HCT116 (cell line): ENCODE measurements around the gene ZNF346.

ENCODE experiments used
- CEBPB ChIP-seq: IDR thresholded peaks from 2 replicates; pipeline ENCODE4 v1.6.1; 2012; ENCODE audit warnings: low read depth
- EZH2 ChIP-seq: fragments of 200-600 bp; sonication (generic); IDR thresholded peaks from 2 replicates; pipeline ENCODE4 v1.6.1; 2017; ENCODE audit warnings: antibody characterized with exemption, mixed run types
- EZH2phosphoT487 ChIP-seq: fragments of 200-600 bp; IDR thresholded peaks from 2 replicates; pipeline ENCODE4 v1.6.1; 2018; ENCODE audit warnings: antibody characterized with exemption, borderline replicate concordance
- JUND ChIP-seq: IDR thresholded peaks from 2 replicates; pipeline ENCODE4 v1.6.1; 2012
- MAX ChIP-seq: IDR thresholded peaks from 2 replicates; pipeline ENCODE4 v1.6.1; 2012
- POLR2A ChIP-seq: IDR thresholded peaks from 2 replicates; pipeline ENCODE4 v1.7.0; 2011; ENCODE audit warnings: borderline replicate concordance; ENCODE audit not compliant: insufficient read depth, insufficient read length; ENCODE audit errors: extremely low read depth
- POLR2AphosphoS5 ChIP-seq: IDR thresholded peaks from 2 replicates; pipeline ENCODE4 v1.6.1; 2011; ENCODE audit warnings: mild to moderate bottlenecking, low read depth, low read length, moderate library complexity
- RAD21 ChIP-seq: IDR thresholded peaks from 2 replicates; pipeline ENCODE4 v1.6.1; 2012; ENCODE audit warnings: low read depth, mild to moderate bottlenecking
- SIN3A ChIP-seq: IDR thresholded peaks from 2 replicates; pipeline ENCODE4 v1.6.1; 2012; ENCODE audit warnings: low read depth
- SRF ChIP-seq: IDR thresholded peaks from 2 replicates; pipeline ENCODE4 v1.6.1; 2012; ENCODE audit warnings: low read depth
- ZNF274 ChIP-seq: fragments of 200-500 bp; sonication (Bioruptor generic); IDR thresholded peaks from 2 replicates; pipeline ENCODE4 v1.6.1; 2014; ENCODE audit warnings: mild to moderate bottlenecking, low read depth, low read length, inconsistent platforms
- TF ChIP-seq, protein P1 (sequence below), 3 experiments: fragments of 200-600 bp in 1 of 3; sonication (generic) in 1 of 3; IDR thresholded peaks in 2 of 3; conservative IDR thresholded peaks in 1 of 3; 2 replicates each; pipeline ENCODE4 v1.5.1; 2012 to 2017; ENCODE audit warnings: low read depth in 2 of 3, low read length in 2 of 3, antibody characterized with exemption in 1 of 3, borderline replicate concordance in 1 of 3, control low read depth in 1 of 3, mild to moderate bottlenecking in 1 of 3, mixed read lengths in 1 of 3, mixed run types in 1 of 3, moderate library complexity in 1 of 3; ENCODE audit not compliant: insufficient read depth in 1 of 3

- TF ChIP-seq JUND (no peak), RAD21 (peak; percentile 78), CEBPB (no peak), POLR2A (no peak), ZNF274 (no peak), SRF (no peak), EZH2phosphoT487 (no peak), SIN3A (no peak), EZH2 (no peak), MAX (no peak), POLR2AphosphoS5 (no peak)
- TF ChIP-seq, protein P1, sequence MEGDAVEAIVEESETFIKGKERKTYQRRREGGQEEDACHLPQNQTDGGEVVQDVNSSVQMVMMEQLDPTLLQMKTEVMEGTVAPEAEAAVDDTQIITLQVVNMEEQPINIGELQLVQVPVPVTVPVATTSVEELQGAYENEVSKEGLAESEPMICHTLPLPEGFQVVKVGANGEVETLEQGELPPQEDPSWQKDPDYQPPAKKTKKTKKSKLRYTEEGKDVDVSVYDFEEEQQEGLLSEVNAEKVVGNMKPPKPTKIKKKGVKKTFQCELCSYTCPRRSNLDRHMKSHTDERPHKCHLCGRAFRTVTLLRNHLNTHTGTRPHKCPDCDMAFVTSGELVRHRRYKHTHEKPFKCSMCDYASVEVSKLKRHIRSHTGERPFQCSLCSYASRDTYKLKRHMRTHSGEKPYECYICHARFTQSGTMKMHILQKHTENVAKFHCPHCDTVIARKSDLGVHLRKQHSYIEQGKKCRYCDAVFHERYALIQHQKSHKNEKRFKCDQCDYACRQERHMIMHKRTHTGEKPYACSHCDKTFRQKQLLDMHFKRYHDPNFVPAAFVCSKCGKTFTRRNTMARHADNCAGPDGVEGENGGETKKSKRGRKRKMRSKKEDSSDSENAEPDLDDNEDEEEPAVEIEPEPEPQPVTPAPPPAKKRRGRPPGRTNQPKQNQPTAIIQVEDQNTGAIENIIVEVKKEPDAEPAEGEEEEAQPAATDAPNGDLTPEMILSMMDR (IDR thresholded peaks at IDR 0.05 in 2 of 3, conservative IDR thresholded peaks at IDR 0.05 in 1 of 3; ENCODE audit: borderline replicate concordance in 1 of 3, insufficient read depth in 1 of 3, low read depth in 2 of 3, low read length in 2 of 3), result peak; percentile 79 to 93 (median 87)
These were observed 49.3 kb downstream of the ZNF346 start for GRCh38 chr5:177071666-177072385.
